Hematopoietic multipotent progenitor cell treated with erythropoietin and hydrocortisone succinate and interleukin-3 and kit ligand, for 6 days (in vitro differentiated cells): ENCODE results near the gene TP53BP1.
"Not testable (repeated sequence)": the region's sequence is repeated elsewhere in the genome, so short reads cannot be mapped to it uniquely, and the experiment has no call there.

Experiments
- DNase-seq: peaks from one replicate; pipeline ENCODE4 v3.0.0-alpha.2; 2015

Gene TP53BP1

GRCh38 chr15:43408789-43409188 lies 84.2 kb downstream of the TP53BP1 start:
- DNase-seq: peak; percentile 44

GRCh38 chr15:43406808-43407207 lies 86.1 kb downstream of the TP53BP1 start:
- no peak for DNase-seq

- DNase-seq: no peak
Measured at GRCh38 chr15:43406189-43406588, 86.8 kb downstream of the TP53BP1 start.

- DNase-seq: no peak
Measured at GRCh38 chr15:43404130-43404529, 88.8 kb downstream of the TP53BP1 start.

GRCh38 chr15:43403616-43404015 lies 89.3 kb downstream of the TP53BP1 start:
- DNase-seq: no peak

- DNase-seq: no peak
Measured at GRCh38 chr15:43402255-43402654, 90.7 kb downstream of the TP53BP1 start.

- not testable (repeated sequence) for DNase-seq
Measured at GRCh38 chr15:43393592-43393991, 99.4 kb downstream of the TP53BP1 start.

GRCh38 chr15:43390723-43391122 lies 102.2 kb downstream of the TP53BP1 start:
- no peak for DNase-seq

- no peak for DNase-seq
Measured at GRCh38 chr15:43383070-43383469, 109.9 kb downstream of the TP53BP1 start.

GRCh38 chr15:43382310-43382709 lies 110.6 kb downstream of the TP53BP1 start:
- DNase-seq: no peak

- peak; percentile 72 for DNase-seq
Measured at GRCh38 chr15:43378601-43379000, 114.4 kb downstream of the TP53BP1 start.

GRCh38 chr15:43376017-43376705 lies 116.8 kb downstream of the TP53BP1 start:
- DNase-seq: peak; percentile 78

GRCh38 chr15:43370975-43371974 lies 121.7 kb downstream of the TP53BP1 start, which contains the start of the genes TUBGCP4 and ZSCAN29:
TSS of gene TUBGCP4 (plus strand) at chr15:43371101. CDS start at chr15:43371355, 254 bp downstream.
TSS of gene ZSCAN29 (minus strand) at chr15:43371043. CDS start at chr15:43369913, 1,130 bp downstream.
- peak; percentile 91 for DNase-seq

GRCh38 chr15:43370310-43370974 lies 122.5 kb downstream of the TP53BP1 start:
- peak; percentile 45 for DNase-seq

- no peak for DNase-seq
Measured at GRCh38 chr15:43361313-43361903, 131.5 kb downstream of the TP53BP1 start.

GRCh38 chr15:43360821-43361220 lies 132.1 kb downstream of the TP53BP1 start:
- DNase-seq: no peak
